ENCODE results near the gene SETD1A. TPM values are rescaled to one million over a fixed set of nuclear protein-coding genes. Genes with fewer than 3 reads are reported as not detected.

SETD1A gene
- polyA plus RNA-seq, 1 donor (not counting 4 experiments of a cell fraction or from before 2014, with no cell fraction given), result 1.1 TPM

- H3K79me2 ChIP-seq (ENCODE audit: control insufficient read depth, insufficient read depth, low read length), result no peaks in the 10 kb centered on the region
- H4K20me1 ChIP-seq (ENCODE audit: control insufficient read depth, extremely low read depth, insufficient read depth, low read length), result no peaks in the 10 kb centered on the region
- no peak overlapping the region for H3K27ac ChIP-seq (ENCODE audit: control insufficient read depth, insufficient read depth, low read length)
- H3K9ac ChIP-seq (ENCODE audit: control insufficient read depth, extremely low read depth, insufficient read depth, low read length), result no peak overlapping the region
- no peak overlapping the region for H2AFZ ChIP-seq (ENCODE audit: control insufficient read depth, low read length)
- no peak overlapping the region for H3K4me3 ChIP-seq (ENCODE audit: control insufficient read depth in 2 of 3, extremely low read depth in 1 of 3, insufficient read depth in 2 of 3, low read depth in 1 of 3, low read length in 3 of 3)
- peaks cover 15% of the 10 kb centered on the region for H3K4me1 ChIP-seq (ENCODE audit: control insufficient read depth, extremely low read depth, insufficient read depth, low read length)
- dilution Hi-C loops (cut with MboI; ENCODE audit: extremely low pct_ligation_motif_present, low sequenced_read_pairs), result no loop called here
- FAIRE-seq (no peak), DNase-seq (ENCODE audit: low read depth, low spot score) (no peak)
- no peaks in the 10 kb centered on the region for H3K27me3 ChIP-seq (ENCODE audit: control insufficient read depth, extremely low read depth, insufficient read depth, low read length)
- no peaks in the 10 kb centered on the region for H3K9me3 ChIP-seq (ENCODE audit: control insufficient read depth, low read depth, low read length)
- no peaks in the 10 kb centered on the region for H3K36me3 ChIP-seq (ENCODE audit: control insufficient read depth in 2 of 2, extremely low read depth in 1 of 2, insufficient read depth in 2 of 2, low read length in 2 of 2)
- TF ChIP-seq, protein P1, sequence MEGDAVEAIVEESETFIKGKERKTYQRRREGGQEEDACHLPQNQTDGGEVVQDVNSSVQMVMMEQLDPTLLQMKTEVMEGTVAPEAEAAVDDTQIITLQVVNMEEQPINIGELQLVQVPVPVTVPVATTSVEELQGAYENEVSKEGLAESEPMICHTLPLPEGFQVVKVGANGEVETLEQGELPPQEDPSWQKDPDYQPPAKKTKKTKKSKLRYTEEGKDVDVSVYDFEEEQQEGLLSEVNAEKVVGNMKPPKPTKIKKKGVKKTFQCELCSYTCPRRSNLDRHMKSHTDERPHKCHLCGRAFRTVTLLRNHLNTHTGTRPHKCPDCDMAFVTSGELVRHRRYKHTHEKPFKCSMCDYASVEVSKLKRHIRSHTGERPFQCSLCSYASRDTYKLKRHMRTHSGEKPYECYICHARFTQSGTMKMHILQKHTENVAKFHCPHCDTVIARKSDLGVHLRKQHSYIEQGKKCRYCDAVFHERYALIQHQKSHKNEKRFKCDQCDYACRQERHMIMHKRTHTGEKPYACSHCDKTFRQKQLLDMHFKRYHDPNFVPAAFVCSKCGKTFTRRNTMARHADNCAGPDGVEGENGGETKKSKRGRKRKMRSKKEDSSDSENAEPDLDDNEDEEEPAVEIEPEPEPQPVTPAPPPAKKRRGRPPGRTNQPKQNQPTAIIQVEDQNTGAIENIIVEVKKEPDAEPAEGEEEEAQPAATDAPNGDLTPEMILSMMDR (optimal IDR thresholded peaks at IDR 0.05 in 1 of 3, IDR thresholded peaks at IDR 0.05 in 1 of 3, conservative IDR thresholded peaks at IDR 0.05 in 1 of 3; ENCODE audit: extremely low read depth in 1 of 3, insufficient read depth in 2 of 3, low read length in 3 of 3), result no peak
- TF ChIP-seq EZH2 (IDR thresholded peaks at IDR 0.05; ENCODE audit: low read length), result no peak
- no peak overlapping the region for H3K4me2 ChIP-seq (ENCODE audit: control insufficient read depth, extremely low read depth, insufficient read depth, low read depth, low read length)
- no peaks in the 10 kb centered on the region for H3K9me1 ChIP-seq (ENCODE audit: control insufficient read depth, extremely low read depth, insufficient read depth, low read length)
These were observed 34.8 kb downstream of the SETD1A start for GRCh38 chr16:30992276-30992780.

- no peaks in the 10 kb centered on the region for H3K79me2 ChIP-seq (ENCODE audit: control insufficient read depth, insufficient read depth, low read length)
- no peak overlapping the region for H3K9ac ChIP-seq (ENCODE audit: control insufficient read depth, extremely low read depth, insufficient read depth, low read length)
- no peak overlapping the region for H2AFZ ChIP-seq (ENCODE audit: control insufficient read depth, low read length)
- H3K4me1 ChIP-seq (ENCODE audit: control insufficient read depth, extremely low read depth, insufficient read depth, low read length), result peaks cover 22% of the 10 kb centered on the region
- DNase-seq (ENCODE audit: low read depth, low spot score) (no peak), FAIRE-seq (no peak)
- no peaks in the 10 kb centered on the region for H3K27me3 ChIP-seq (ENCODE audit: control insufficient read depth, extremely low read depth, insufficient read depth, low read length)
- no peak overlapping the region for H3K27ac ChIP-seq (ENCODE audit: control insufficient read depth, insufficient read depth, low read length)
- no peaks in the 10 kb centered on the region for H3K36me3 ChIP-seq (ENCODE audit: control insufficient read depth in 2 of 2, extremely low read depth in 1 of 2, insufficient read depth in 2 of 2, low read length in 2 of 2)
- H3K4me2 ChIP-seq (ENCODE audit: control insufficient read depth, extremely low read depth, insufficient read depth, low read depth, low read length), result no peak overlapping the region
- H3K9me3 ChIP-seq (ENCODE audit: control insufficient read depth, low read depth, low read length), result no peaks in the 10 kb centered on the region
- TF ChIP-seq, protein P1 (optimal IDR thresholded peaks at IDR 0.05 in 1 of 3, IDR thresholded peaks at IDR 0.05 in 1 of 3, conservative IDR thresholded peaks at IDR 0.05 in 1 of 3; ENCODE audit: extremely low read depth in 1 of 3, insufficient read depth in 2 of 3, low read length in 3 of 3), result no peak
- no peak for TF ChIP-seq EZH2 (IDR thresholded peaks at IDR 0.05; ENCODE audit: low read length)
- H3K4me3 ChIP-seq (ENCODE audit: control insufficient read depth in 2 of 3, extremely low read depth in 1 of 3, insufficient read depth in 2 of 3, low read depth in 1 of 3, low read length in 3 of 3), result no peak overlapping the region
- H3K9me1 ChIP-seq (ENCODE audit: control insufficient read depth, extremely low read depth, insufficient read depth, low read length), result no peaks in the 10 kb centered on the region
- dilution Hi-C loops (cut with MboI; ENCODE audit: extremely low pct_ligation_motif_present, low sequenced_read_pairs), result no loop called here
- H4K20me1 ChIP-seq (ENCODE audit: control insufficient read depth, extremely low read depth, insufficient read depth, low read length), result no peaks in the 10 kb centered on the region
These were observed 35.6 kb downstream of the SETD1A start for GRCh38 chr16:30992931-30993816.

Data from keratinocyte (primary cell).